Right ventricle myocardium inferior (tissue), 1 donor: Measurements from ENCODE around the gene NT5DC2. TPM values are rescaled to one million over a fixed set of nuclear protein-coding genes. Genes with fewer than 3 reads are reported as not detected.

Experiments used
- ATAC-seq: fragments of 200-7000 bp; cut with Tn5 transposase; one replicate; pipeline ENCODE4 v1.9.1; 2020; ENCODE audit warnings: mild to moderate bottlenecking, moderate library complexity
- DNase-seq: peaks from one replicate; pipeline ENCODE4 v3.0.0; 2021; ENCODE audit errors: missing footprints
- intact Hi-C: fragments of 100-400 bp; cut with DNase I; formaldehyde crosslinking; loops from one replicate; pipeline ENCODE4 v1.11.0; 2022
- total RNA-seq: library from RNA; stranded (reverse); fragmentation: NEBNext Ultra II Directional; extraction: Animal tissue kit (Norgen Biotek cat#: 25700); gene quantifications from one replicate; pipeline ENCODE4 v1.2.1, GENCODE V29; 2021
- donor health status: DM: no; HTN: yes; CAD: no; lungs with severe emphysema.

NT5DC2 gene
- total RNA-seq, 1 donor from 2014 or later: 105 TPM

- peak; percentile 83 for DNase-seq
- intact Hi-C loops: no loop called here
- peak; percentile 52 for ATAC-seq
Measured at GRCh38 chr3:52498137-52499054, 35.3 kb downstream of the NT5DC2 start.

DNA sequence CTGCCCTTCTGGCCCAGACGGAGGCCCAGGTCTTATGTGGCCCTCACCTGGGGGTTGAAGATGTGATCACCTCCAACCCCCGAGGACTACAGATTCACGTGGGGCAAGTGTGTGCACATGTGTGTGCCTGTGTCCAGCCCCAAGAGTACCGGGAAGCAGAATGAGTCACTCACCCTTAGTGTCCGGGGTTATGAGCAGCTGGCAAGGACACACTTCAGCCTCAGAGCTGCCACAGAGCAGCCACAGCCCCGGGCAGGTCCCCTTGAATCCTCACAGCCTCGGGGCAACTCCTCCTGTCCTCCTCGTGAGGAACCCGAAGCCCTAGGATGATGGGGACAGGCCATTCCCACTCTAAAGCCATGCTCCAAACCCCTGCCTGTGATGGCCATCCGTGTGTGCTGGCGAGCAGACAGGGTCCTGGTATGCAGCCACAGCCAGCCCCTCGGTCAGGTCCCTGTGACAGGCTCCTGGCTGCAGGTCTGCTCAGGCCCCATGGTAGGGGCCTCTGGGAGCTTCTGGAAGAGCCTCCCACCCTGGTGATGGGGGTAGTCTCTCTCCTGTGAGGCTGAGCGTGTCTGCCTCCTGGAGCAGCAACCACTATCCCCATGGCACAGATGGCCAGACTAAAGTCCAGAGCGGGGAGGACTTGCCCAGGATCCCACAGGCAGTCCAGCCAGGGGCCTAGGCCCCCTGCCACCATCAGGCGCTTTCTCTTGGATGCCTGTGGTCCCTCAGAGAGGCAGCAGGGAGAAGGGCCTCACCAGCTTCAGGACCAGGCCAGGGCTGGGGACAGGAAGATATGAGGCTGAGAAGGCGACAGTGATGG lies 37.7 kb downstream of the NT5DC2 start:
- intact Hi-C loops: no loop called here
- ATAC-seq: no peak

DNA sequence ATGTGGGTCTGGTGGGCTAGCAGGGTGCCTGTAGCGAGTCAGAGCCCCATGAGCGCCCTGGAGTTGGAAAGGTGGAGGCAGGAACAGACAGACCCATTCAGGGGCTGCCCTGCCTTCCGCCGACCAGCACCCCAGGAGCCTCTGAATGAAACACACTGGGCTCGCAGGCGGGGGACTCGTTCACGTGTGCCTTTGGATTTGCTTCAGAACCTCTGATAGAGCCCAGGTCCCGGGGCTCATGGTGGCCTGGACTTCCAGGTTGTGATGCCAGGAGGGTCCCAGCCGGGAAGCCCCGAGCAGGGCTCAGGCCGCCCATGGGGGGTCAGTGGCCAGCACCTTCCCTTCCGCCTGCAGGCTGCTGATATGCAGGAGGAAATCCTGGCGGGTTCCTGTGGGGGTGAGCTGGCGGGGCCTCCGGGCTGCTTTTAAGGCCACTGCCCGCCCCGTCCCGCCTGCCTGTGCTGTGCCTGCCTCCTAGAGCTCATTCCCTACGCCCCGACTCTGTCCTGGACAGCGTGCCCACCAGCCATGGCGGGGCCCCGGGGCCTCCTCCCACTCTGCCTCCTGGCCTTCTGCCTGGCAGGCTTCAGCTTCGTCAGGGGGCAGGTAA lies 38.7 kb downstream of the NT5DC2 start, which contains the start of gene STAB1:
Gene STAB1 (plus strand): TSS at position 453 of the 610 bp plus-strand sequence. CDS start 76 bp downstream, at position 529.
- ATAC-seq: peak; percentile 58

More for the DNA sequence above, 37.7 kb downstream of the NT5DC2 start:
- DNase-seq: peak; percentile 64

GRCh38 chr3:52494445-52494844 lies 39.2 kb downstream of the NT5DC2 start:
- intact Hi-C loops: loop anchor here (5.0 kb wide), 1 partner anchor 33 kb away; no protein-coding TSS in a partner anchor
- ATAC-seq: no peak
- DNase-seq: peak; percentile 63

More for the DNA sequence above, 38.7 kb downstream of the NT5DC2 start, which contains the start of gene STAB1:
- DNase-seq: peak; percentile 80
- intact Hi-C loops: loop anchor here (5.0 kb wide), 1 partner anchor 32 kb away; no protein-coding TSS in a partner anchor

- intact Hi-C loops: loop anchor here (5.0 kb wide), 1 partner anchor 34 kb away; no protein-coding TSS in a partner anchor
- ATAC-seq (no peak), DNase-seq (peak; percentile 68)
Measured at GRCh38 chr3:52493232-52494017, 40.2 kb downstream of the NT5DC2 start.

GRCh38 chr3:52492059-52492458 lies 41.6 kb downstream of the NT5DC2 start:
- intact Hi-C loops: loop anchor here (5.0 kb wide), 1 partner anchor 35 kb away; no protein-coding TSS in a partner anchor
- no peak for ATAC-seq
- DNase-seq: no peak

DNA sequence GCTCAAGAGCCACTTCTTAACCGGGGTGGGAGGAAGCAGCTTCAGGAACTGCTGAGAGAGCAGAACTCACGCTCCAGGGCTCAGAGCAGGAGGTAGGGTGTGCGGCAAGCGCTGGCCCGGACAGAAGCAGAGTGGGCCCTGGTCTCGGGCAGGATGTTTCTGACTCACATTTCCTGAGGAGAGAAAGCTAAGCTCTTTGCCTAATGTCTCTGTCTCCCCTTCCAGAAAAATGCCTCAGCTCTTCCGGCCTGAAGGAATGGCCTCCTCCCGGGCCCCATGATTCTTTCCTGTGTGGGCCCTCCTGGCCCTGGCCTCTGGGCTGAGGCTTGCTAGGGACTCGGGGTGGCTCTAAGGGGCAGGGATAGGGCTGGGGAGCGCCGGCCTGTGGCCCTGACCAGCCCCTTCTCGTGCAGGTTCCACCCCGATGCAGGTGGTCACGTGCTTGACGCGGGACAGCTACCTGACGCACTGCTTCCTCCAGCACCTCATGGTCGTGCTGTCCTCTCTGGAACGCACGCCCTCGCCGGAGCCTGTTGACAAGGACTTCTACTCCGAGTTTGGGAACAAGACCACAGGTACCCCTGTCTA lies 42.6 kb downstream of the NT5DC2 start:
- DNase-seq (peak; percentile 81), ATAC-seq (peak; percentile 36)
- intact Hi-C loops: loop anchor here (5.0 kb wide), 1 partner anchor 36 kb away; no protein-coding TSS in a partner anchor

GRCh38 chr3:52490035-52490938 lies 43.4 kb downstream of the NT5DC2 start:
- intact Hi-C loops: loop anchor here (5.0 kb wide), 1 partner anchor 37 kb away; no protein-coding TSS in a partner anchor
- DNase-seq (peak; percentile 68), ATAC-seq (no peak)

DNA sequence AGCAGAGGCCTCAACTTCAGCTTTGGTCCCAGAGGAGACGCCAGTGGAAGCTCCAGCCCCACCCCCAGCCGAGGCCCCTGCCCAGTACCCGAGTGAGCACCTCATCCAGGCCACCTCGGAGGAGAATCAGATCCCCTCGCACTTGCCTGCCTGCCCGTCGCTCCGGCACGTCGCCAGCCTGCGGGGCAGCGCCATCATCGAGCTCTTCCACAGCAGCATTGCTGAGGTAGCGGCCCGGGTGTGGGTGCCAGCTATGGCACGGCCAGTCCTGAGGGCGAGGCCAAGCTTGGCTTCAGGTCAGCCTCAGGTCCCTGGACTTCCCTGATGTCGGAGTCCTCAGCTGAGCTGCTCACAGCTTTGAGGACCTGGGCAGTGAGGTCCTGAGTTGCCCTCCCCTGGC lies 44.2 kb downstream of the NT5DC2 start:
- peak; percentile 68 for DNase-seq
- ATAC-seq: no peak
- intact Hi-C loops: no loop called here

- ATAC-seq: no peak
- intact Hi-C loops: no loop called here
- DNase-seq: peak; percentile 45
Measured at GRCh38 chr3:52488746-52489145, 44.9 kb downstream of the NT5DC2 start.

GRCh38 chr3:52487788-52488691 lies 45.6 kb downstream of the NT5DC2 start:
- DNase-seq (no peak), ATAC-seq (no peak)
- intact Hi-C loops: no loop called here

GRCh38 chr3:52487050-52487787 lies 46.4 kb downstream of the NT5DC2 start:
- intact Hi-C loops: no loop called here
- DNase-seq (no peak), ATAC-seq (no peak)

GRCh38 chr3:52484680-52485461 lies 48.8 kb downstream of the NT5DC2 start:
- no peak for DNase-seq
- intact Hi-C loops: no loop called here
- ATAC-seq: peak; percentile 49
